K562 treated with DMSO at 1 percent for 24 hours (cell line): Measurements from ENCODE around the gene SRSF4. TPM values are rescaled to one million over a fixed set of nuclear protein-coding genes. Genes with fewer than 3 reads are reported as not detected.

ENCODE experiments used
- total RNA-seq: library from RNA; unstranded; fragments of 300-600 nt; gene quantifications from 2 replicates; pipeline ENCODE4 v1.2.3, GENCODE V29; 2022; ENCODE audit warnings: low read depth; ENCODE audit not compliant: insufficient read depth

The SRSF4 gene
- 84.3 and 91.9 TPM in 2 replicates for total RNA-seq

DNA sequence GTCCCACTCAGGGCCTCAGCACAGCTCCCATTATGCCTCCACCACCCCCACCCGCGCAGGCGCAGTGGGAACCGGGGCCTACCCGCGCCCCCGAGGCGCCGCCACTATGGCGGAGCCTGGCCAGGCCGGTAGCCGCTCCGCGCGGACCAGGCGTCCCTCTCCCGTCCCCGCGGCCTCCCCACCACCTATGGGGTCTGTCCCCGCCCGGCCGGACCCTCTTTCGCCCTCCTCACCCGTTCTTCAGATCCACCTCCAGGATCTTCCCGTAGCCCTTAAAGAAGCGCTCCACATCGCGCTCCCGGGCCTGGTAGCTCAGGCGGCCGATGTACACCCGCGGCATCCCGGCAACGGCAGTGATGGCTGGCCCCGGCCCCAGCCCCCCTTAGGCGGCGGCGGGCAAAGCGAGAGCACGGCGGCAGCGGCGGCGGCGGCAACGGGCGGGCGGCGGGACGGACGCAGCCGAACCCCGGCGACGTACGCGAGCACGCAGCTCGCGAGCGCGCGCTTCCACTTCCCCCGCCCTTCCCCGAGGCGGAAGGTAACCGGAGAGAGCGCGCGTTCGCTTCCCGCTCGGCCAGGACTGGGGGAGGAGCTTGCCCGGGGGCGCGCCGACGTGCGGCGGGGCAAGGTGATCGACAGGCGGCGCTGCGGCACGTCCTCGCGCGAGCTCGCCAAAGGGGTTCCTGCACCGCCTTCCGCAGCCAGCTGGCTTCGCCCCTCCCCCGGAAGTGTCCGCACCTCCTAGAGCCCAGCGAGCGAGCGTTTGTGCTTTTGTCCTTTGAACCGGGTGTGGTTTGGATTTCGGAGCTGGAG, at the start of gene SRSF4:
SRSF4 (minus strand) TSS at position 488 of the 813 bp plus-strand sequence; CDS start at position 340, 148 bp downstream.

DNA sequence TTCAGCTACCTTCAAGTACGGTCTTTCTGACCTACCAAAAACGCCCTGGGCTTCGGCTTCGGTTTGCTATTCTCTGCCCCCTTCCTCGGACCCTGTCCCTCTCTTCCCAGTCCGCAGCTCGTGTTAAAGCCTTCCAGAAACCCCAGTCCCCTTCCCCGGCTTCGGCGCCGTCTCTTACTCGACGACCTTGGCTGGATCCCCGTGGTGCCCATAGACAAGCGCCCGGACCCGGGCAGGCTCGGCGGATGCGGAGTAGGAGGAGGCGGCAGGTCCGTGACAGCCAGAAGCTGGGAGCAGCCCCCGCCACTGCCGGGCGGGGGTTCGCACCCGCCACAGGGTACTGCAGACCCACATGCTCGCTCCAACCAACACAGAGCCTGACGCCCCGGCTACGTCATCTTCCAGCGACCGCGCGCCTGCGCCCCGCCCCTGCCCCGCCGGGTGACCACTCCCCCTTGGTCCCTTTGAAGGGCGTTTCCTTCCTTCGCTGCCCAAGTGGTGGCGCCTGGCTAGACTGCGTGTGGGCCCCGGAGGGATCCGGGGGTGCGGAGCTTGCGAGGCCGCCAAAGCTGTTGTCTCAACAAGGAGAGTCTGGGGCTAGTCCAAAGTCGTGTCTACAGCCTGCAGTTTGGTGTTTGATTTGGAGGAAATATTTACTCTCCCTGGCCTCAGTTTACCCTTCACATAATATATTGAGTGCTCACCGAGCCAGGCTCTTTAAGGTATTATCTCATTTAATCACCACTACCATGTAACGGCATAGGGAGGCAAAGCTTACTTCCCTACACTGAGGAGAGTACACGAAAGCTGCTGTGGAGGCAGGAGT, 49.1 kb upstream of the SRSF4 start, which contains the start of gene MECR:
MECR (minus strand) TSS at position 382 of the 826 bp plus-strand sequence; CDS start at position 354, 28 bp downstream.

DNA sequence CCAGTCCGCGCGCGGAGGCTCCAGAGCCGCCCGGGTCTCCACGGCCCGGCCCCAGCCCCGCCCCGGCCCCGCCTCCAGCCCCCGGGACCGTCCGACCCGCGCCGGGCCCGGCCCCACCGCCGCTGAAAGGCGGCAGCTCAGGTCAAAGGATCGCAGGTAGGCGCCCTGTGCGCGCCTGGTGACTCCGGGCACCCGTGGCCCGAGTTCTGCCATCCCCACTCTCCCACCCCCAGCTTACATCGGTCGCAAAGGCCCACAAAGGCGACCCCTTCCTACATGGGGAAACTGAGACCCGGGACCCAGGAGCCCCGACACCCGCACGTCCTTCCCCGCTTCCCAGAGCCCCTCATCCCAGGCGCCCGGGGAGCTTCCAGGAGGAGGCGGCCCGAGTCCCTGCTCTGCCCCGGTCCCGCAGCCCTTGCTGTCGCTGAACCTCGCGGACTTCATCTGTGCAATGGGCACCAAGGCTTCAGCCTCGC, 57.8 kb downstream of the SRSF4 start, which contains the start of gene TMEM200B:
TMEM200B (minus strand) TSS at position 17 of the 479 bp plus-strand sequence. CDS start 2,075 bp downstream, outside the sequence.

Other genes with a start within 250 kb of the SRSF4 start
- 0.15 TPM in 1 of 2 replicates, not detected in the other for gene TMEM200B, start 58.0 kb downstream of the SRSF4 start, total RNA-seq
- 28.3 and 39.2 TPM in 2 replicates for gene MECR, start 49.0 kb upstream of the SRSF4 start, total RNA-seq
- 16.7 and 19.9 TPM in 2 replicates for gene PTPRU, start 54.6 kb upstream of the SRSF4 start, total RNA-seq